PC-3 (cell line): ENCODE measurements around the gene MRGPRD.

Source experiments
- EZH2 ChIP-seq: fragments of 300-600 bp; sonication (generic); IDR thresholded peaks from one replicate; pipeline ENCODE4 v1.6.1; 2017; ENCODE audit warnings: antibody characterized with exemption, mild to moderate bottlenecking, low read length; ENCODE audit not compliant: unreplicated experiment
- EZH2phosphoT487 ChIP-seq: fragments of 300-600 bp; sonication (generic); IDR thresholded peaks from 2 replicates; pipeline ENCODE4 v1.6.1; 2018; ENCODE audit warnings: mild to moderate bottlenecking, antibody characterized with exemption, low read length, borderline replicate concordance
- TF ChIP-seq, protein P1 (sequence below): fragments of 300-600 bp; sonication (generic); conservative IDR thresholded peaks from 2 replicates; pipeline ENCODE4 v1.5.1; 2017; ENCODE audit warnings: antibody characterized with exemption, low read depth, mild to moderate bottlenecking, low read length

DNA sequence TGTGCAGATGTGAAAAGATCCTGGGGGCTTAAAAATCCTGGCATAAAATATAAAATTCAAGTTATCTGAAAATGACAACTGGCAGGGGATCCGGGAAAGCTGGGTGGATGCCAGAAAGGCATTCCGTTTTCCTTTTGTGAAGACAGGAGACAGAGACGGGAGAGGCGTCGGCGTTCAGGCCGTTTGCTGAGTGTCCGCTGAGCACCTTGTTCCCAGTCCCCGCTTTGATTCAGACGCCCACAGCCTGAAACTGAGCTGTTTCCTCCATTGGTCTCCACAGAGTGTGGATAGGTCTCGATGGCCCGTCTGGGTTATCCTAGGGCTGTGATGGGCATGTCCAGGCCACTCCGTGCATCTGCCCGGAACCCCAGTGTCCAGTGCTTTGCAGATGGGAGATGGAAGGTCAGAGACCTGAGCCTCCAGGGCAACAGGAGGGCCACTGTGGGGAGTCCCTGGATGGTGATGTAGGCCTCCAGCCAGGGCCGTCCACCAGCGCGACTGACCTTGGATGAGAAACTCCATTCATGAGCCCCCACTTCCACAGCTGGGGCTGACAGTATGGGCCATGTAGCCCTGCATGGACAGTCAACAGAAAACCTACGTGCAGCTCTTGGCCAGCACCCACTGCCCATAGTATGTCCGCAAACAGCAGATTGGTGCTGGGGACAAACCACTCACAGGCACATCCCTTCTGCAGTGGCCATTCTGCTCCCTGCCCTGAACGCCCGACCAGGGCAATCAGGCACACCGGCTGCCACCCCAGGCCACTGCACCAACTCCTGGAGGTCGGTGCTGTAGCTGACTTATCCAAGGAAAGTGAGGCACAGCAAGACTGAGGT is 20.7 kb upstream of the MRGPRD start:
- TF ChIP-seq, protein P1, sequence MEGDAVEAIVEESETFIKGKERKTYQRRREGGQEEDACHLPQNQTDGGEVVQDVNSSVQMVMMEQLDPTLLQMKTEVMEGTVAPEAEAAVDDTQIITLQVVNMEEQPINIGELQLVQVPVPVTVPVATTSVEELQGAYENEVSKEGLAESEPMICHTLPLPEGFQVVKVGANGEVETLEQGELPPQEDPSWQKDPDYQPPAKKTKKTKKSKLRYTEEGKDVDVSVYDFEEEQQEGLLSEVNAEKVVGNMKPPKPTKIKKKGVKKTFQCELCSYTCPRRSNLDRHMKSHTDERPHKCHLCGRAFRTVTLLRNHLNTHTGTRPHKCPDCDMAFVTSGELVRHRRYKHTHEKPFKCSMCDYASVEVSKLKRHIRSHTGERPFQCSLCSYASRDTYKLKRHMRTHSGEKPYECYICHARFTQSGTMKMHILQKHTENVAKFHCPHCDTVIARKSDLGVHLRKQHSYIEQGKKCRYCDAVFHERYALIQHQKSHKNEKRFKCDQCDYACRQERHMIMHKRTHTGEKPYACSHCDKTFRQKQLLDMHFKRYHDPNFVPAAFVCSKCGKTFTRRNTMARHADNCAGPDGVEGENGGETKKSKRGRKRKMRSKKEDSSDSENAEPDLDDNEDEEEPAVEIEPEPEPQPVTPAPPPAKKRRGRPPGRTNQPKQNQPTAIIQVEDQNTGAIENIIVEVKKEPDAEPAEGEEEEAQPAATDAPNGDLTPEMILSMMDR, result no peak
- no peak for TF ChIP-seq EZH2phosphoT487
- no peak for TF ChIP-seq EZH2
